Heart left ventricle (tissue), 13 donors: Measurements from ENCODE around the gene TEP1.

Experiments used
- CTCF ChIP-seq, 12 donors: fragments of 200-600 bp; sonication (generic) in 4 of 12; IDR thresholded peaks; one replicate each; pipeline versions ENCODE4 v1.5.0 to v1.8.0; 2018 to 2022; ENCODE audit warnings: antibody characterized with exemption in 12 of 12, mild to moderate bottlenecking in 5 of 12
- POLR2A ChIP-seq, 2 donors: fragments of 450-650 bp; IDR thresholded peaks; one replicate each; pipeline ENCODE4 v1.6.1; 2017; ENCODE audit warnings: antibody characterized with exemption in 2 of 2, mild to moderate bottlenecking in 2 of 2, moderate library complexity in 2 of 2
- donor health status: ischemic (EF 13 %, LVEDD 7.1; RV severe dilation, severe dysfunction).
- donor health status: DM: no; HTN: yes; CAD: no.
- donor health status: DM: no; HTN: no; CAD: no.
- donor health status: ischemic (EF 25% LVEDD 6.9; RV normal size, moderate dysfunction).
- donor health status: ischemic (EF 25% LVEDD 5.7; RV mildly dilated, moderate dysfunction).
- donor health status: ischemic (EF 35%, LVEDD 5.7; RV mildly dilated, moderate dysfunction).
- donor health status: nonischemic (EF 11% LVEDD 7.7; RV severe dilation, severe dysfunction).
- donor health status: DM: yes; HTN: yes; CAD: no.
- donor health status: PGD.
- donor health status: ischemic (EF 29% LVEDD 5.4; RV normal size, mild dysfunction).
- donor health status: nonischemic (EF 23%, LVEDD 6.1; RV moderate dilation, normal function).

DNA sequence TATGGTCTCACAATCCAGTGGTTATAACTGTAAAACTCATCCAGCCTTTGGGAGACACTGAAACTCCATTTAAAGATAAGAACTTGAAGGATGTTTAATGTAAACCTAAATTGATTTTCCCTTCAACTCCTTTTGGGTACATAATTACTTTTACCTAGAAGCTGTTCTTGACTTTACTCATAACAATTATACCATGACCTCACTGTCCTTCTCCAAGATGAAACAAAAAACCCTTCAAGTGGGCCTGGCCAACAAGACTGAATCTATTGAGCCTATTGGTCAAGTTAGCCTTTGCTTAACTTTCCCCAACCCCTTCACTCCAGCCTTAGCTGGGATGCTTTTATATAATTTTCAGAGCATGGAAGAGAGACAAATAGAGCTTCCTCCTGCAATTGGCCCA is 47.4 kb downstream of the TEP1 start:
- no peak for TF ChIP-seq CTCF (IDR thresholded peaks at IDR 0.05)
- TF ChIP-seq POLR2A (IDR thresholded peaks at IDR 0.05): no peak
